Activated gamma-delta T cell (primary cell): ENCODE results near the gene NPM1.

ENCODE experiments used
- DNase-seq: peaks from one replicate; lab custom pipeline; 2025; lab: John Stamatoyannopoulos, UW

Gene NPM1

DNA sequence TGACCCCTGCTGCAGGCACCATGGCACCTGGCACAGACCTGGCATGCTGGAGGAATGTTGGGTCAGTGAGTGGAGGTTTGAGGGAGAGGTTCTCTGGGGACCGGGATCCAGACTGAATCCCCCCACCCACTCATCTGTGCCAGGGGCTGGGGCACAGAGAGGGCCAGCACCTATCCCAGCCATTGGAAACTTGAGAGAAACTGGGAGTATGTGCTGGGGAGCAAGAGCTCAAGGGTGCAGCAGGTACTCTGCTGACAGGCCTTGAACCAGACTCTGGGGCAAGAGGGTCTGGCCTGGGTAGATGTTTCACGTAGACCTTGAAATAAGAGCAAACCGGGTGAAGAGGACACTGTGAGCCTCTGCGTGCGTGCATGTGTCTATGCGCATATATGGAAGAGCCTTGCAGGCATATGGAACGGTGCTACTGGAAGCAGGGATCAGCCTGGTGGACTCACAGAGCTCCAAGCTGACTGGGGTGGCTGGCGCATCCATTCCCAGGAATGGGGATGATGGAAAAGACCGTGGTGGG lies 40.6 kb downstream of the NPM1 start:
- DNase-seq, result no peak

DNA sequence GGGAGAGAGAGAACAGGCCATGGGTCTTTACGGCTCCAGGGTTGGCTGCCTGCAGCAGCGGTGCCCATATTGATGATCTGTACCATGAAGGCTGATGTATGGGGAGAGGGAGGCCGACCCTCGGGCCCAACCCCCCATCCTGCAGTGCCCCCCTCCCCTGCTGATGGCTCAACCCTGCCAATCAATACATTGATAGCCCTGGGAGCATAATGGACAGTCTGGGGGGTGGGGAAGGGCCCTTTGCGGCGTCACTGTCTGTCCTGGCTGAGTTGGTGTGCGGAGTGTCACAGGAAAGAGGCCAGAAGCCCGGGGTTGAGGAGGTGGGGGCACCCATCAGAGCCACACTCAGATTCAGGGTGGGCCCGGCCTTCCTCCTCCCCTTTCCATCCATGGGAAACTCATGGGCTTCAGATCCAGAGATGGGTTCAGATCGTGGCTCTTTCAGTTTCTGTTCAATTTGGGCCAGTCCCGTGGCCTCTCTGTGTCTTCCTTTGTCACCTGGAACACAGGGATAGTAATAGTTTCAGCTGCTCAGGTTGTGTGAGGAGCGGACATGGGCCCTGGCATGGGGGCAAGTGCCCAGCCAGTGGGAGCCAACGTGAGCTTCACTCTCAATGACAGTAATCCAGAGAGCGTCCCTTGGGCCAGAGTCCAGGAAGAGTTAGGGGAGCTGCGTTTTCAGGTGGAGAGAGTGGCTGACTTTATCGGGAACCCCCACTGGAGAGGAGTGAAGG lies 41.3 kb downstream of the NPM1 start:
- no peak for DNase-seq

DNA sequence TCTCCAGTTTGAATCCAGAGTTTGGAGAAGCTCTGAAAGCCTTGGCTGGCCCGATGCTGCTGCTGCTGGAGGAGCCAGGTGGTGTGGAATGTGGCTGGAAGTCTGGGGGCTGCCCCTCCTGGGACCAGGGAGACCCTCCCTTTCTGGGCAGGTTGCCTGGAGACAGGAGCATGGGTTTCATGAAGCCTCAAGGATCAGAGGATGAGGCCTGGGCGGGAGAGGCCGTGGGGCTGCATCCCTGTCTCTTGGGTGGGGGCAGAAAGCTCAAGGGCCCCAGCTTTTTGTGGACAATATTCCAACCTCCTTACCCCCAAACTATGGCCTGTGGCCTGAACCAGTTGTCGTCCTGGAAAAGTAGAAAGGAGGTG lies 41.9 kb downstream of the NPM1 start:
- no peak for DNase-seq

DNA sequence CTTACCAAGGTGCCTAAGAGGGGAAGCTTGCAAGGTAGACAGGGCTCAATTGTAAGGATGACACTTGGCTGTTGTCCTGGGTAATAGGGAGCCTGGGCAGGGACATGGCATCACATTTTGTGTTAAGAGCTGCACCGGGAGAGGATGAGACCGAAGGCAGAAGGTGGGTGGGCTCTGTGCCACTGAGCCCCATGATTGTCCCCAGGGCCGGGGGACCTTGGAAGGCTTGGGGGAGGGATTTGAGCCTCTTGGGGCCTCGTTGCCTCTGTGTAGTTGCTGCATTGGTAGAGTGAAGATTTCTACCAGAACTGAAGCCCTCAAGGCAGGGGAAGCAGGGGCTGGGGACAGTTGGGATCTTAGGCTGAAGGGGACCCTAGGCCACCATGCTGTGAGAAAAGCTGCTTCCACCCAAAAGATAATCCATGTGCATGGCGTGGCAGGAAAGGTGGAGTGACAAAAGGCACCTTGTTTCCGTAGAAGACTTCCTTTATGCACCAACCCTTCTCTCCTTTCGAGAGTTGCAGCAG lies 43.7 kb downstream of the NPM1 start:
- DNase-seq, result no peak

DNA sequence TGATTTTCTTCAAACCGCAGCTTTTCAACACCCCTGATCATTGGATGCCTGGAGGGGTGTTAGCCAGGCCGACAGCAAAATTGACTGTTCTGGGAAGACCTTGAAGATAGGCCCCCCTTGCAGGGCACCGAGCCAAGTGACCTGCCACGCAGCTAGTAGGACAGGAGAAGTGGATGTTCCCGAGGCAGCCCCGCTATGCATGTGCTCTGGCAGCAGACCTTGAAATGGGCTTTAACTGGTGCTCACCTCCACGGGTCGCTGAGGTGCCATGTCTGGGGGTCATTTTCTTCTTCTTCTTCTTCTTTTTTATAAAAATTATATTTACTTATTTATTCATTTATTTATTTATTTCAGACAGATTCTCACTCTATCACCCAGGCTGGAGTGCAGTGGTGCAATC lies 44.4 kb downstream of the NPM1 start:
- no peak for DNase-seq

DNA sequence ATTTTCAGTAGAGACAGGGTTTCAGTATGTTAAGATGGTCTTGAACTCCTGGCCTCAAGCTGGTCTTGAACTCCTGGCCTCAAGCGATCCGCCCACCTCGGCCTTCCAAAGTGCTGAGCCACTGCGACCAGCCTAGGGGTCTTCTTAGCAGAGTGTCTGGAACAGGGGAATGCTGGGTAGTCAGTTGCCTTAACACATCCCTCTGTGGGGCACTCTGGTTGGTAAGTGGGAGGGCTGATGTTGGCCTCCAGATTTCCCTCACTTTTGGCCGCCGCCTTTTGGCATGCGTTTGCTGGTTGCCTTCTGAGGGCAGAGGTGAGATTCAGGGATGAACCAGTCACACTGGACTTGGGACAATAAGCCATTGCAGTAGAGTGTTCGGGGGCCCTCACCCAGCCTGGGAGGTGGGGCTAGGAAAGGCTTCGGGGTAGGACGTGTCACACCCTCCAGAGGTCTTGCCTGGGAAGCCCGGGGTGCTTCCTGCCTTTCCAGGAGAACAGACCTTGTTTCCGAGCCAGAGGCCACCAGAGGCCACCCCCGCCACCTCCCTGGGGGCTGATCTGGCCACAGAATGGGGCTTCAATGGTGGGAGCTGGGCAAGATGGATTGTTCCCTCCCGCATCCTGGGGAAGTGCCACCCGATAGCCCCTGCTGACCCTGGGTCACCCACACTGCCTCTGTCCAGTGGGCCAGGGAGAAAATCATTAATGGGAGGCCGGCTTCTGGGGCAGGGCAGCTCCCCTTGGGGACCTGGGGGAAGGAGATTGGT lies 45.1 kb downstream of the NPM1 start:
- DNase-seq, result no peak

DNA sequence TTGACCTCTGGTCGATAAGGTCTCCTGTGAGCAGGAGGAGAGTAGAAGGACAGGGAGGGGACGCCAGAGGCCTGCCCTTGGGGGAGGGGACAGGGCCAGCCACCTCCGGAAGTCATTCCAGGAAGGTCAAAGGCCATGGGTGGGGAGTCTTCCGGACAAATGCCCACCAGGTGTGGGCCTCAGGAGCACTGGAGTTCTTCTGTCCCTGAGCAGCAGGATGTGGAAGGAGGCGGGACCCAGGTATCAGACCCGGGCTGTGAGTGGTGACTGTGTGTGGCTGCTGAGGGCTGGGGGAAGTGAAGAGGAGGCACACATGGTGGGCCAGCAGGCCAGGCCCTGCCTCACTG lies 45.7 kb downstream of the NPM1 start:
- DNase-seq, result no peak

DNA sequence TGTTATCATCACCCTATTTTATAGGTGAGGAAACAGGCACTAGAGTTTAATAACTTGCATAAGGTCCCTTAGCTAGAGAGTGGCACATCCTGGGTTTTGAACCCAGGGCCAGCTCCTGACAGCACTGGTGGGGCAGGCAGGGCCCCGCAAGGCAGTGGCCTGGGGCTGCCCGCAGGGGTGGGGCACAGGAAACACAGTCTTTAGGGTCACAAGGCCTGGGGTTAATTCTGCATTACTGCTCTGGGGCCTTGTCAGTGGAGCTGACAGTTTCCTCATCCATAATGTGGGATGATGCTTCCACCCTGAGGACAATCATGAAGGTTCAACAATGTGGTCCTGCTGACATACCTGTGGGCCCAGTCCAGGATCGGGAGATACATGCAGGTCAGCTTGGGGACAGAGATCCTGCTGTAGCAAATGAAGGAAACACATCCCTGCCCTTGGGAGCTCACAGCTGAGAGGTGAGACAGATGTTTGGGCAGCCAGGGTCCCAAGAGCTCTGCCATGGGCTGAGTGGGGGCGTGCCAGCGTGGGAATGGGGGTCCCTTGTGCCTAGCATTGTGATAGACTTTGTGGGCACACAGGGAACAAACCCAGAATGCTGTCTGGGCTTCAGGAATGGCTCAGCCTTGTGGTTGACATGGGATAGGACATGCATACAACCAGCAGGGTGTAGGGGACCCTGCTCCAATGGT lies 46.5 kb downstream of the NPM1 start:
- DNase-seq, result no peak

DNA sequence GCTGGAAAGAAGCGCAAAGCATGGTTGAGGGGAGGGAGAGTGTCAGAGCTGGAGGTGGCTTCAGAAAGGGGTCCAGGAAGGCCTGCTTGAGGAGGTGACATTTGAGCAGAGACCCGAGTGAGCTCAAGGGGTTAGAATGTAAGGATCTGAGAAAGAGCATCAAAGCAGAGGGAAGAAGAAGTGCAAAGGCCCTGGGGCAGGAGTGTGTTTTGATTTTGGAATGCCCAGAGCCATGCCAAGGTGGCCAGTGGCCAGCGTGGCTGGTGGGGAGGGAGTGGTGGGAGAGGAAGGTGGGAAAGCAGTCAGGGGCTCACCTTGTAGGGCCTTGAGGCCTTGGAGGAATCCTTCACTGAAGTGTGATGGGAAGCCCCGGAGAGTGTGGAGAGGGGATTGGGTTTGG lies 47.2 kb downstream of the NPM1 start:
- no peak for DNase-seq

DNA sequence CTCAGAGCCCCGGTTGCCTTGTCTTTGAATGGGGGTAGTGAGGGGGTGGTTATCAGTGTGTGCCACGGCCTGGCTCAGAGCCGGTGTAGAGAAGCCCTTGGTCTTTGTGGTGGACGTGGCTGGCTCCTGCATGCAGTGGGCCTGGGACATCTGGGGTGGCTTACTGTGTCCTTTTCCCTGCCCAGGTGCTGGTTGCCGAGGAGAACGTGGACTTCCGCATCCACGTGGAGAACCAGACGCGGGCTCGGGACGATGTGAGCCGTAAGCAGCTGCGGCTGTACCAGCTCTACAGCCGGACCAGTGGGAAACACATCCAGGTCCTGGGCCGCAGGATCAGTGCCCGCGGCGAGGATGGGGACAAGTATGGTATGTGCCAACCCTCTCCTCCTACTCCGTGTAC lies 48.3 kb downstream of the NPM1 start:
- DNase-seq, result no peak

DNA sequence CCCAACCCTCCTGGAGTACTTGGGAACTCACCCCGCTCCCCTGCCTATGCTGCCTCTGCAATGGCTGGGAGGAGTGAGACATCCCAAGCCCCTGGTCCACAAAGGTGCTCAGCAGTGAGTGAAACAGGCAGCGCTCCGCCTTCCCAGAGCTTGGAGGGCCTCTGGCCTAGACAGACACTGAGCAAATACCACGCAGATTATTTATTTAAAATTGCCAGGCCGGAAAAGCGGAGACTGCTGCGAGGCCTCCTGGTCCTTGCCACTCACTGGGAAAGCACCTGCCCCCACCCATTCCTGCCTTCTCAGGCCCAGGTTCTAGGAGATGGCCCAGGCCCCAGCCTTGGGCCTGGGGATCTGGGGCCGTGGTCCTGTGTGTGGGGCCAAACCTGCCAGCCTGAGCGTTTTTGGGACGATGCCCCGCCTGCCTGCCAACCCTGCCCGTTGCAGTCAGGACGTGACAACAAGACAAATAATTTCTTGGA lies 49.2 kb downstream of the NPM1 start:
- no peak for DNase-seq

DNA sequence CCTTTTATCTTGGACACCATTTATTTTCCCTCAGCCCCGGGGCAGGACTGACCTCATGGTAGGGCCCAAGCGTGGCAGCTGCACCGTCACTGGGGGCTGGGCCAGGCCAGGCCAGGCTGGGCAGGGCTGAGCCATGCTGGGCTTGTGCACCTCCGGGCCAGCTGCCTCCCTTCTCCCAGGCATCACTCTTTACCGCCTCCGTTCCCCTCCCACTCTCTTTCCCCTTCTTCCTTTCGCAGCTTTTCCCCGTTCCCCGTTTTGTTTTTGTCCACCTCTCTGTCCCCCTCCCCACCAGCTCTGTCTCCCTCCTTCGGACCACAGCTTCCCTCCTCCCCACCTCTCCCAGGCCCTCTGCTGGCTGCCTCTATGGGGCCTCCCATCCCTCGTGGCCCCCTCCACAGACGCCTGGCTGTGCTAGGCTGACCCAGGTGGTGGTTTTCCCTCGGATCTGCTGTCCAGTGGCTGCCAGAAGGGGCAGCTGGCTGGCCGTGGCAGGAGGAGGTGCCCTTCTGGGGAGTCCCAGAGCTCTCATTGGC lies 49.7 kb downstream of the NPM1 start:
- DNase-seq, result no peak

DNA sequence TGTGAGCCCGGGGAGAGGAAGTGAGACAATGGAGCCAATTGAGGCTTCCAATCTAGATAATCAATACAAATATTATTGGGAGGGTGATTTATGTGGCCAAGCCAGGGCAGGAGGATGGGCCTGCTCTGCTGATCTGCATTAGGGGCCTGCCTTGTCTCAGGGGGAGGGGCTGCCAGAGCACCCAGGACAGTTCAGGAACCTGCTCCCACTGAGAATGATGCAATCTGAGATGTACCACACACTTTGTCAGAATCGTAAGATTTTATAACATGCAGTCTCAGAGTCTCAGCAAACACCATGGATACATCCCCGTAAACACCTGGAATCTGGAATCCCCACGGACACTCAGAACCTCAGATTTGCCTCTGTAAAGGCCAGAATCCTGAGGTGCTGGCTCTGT lies 51.1 kb downstream of the NPM1 start:
- no peak for DNase-seq

DNA sequence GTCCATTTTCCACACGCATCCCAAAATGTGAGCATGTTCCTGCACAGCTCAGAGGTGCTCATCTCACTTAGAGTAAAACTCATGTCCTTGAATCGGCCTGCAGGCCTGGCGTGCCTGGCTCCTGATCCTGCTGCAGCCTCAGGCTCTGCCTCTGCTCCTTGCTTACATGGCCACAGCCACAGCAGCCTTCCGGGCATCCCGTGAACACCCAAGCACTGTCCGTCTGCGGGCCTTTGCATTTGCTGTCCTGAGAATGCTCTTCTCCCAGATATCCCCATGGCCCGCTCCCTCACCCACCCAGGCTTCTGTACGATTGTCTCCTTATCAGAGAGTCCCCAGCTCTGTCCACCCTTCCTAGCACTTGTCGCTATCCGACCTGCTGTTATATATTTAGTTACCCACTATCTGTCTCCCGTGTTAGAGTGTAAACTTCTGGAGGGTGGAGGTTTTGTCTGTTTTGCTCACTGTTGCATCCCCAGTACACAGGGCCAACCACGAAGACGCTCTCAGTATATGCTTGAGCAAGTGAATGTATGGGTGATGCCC lies 53.7 kb downstream of the NPM1 start:
- DNase-seq, result no peak

DNA sequence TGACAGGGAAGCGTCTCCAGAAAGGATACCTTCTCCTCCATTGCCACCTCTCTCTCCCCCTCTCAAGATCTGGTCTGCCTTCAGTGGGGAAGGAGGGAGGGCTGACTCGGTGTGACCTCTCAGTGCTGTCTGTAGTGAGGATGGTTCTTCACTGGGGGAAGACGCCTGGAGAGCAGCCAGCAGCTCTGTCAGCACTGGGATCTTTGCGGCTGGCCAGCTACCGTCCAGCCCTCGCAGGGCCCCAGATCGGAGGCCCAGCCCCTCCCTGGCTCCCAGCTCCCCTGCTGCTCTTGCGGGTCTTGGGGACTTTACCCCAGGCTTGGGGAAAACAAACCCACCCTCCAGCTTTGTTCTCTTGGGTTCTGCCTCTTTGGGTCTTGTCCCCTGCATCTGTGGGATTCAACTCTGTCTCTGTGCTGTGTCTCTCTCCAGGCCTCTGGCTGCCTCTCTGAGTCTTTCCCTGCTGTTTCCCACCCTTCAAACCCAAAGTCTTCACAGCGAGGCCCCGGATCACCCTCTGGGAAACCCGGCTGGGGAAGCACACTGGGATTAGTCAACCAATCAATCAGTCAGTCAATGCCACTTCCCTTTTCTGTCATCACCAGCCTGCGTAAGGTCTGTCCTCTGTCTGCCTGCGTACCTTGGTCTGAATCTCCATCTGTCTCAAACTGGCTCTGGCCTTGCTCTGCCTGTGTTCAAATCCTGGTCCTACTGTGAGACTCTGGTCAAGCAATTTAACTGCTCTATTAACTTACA lies 54.8 kb downstream of the NPM1 start:
- no peak for DNase-seq

DNA sequence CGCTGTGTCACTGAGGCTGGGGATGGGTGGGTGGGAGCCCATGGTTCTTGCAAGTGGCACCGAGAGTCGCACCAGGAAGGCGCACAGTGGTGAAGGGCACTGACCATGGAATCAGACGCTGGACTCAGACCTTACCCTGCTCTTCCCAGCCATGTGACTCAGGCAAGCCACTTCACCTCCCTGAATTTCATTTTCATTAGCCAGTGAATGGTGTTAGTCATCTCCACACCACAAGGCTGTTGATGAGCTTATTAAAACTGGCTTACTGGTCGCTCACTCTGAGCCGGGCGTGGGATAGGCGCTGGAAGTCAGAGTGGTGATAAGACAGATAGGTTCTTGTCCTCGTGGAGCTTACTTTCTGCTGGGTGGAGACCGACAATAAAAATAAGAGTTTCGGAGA lies 56.9 kb downstream of the NPM1 start:
- DNase-seq, result no peak

DNA sequence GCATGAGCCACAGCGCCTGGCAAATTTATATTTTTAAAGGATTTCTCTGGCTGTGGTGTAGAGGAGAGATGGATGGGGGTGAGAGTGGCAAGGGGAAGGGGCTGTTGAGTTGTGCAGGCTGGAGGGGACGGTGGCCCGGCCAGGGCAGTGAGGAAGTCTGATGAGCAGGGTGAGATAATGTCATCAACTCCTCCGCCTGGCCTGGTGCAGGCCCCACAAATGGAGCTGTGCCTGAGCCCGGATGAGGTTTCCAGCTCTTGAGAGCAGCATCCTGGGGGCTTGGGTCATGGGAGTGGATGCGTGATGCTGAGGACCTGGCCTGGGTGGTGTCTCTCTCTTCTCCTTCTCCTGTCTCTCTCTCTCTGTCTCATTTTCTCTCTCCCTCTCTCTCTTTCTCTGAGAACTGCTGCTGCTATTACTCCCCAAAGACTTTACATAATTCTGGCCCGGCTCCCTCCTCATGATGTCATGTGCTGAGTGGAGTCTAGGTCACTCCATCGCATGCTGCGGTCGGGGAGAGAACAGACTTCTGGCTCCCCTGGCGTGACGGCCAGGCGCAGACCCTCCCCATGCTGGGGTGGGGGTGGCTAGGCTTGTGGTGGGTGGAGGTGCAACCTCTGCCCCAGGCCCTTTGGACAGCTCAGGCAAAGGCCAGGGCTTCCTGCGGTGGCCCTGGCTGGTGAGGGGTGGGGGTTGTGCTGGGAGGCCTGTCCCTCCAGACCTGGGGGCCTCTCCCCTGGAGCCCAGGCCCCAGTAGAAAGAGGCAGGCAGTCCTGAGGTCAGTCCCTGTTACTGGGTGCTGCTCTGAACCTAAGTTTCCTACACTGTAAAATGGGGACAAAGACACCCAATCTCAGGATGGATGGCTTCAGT lies 58.2 kb downstream of the NPM1 start:
- no peak for DNase-seq

DNA sequence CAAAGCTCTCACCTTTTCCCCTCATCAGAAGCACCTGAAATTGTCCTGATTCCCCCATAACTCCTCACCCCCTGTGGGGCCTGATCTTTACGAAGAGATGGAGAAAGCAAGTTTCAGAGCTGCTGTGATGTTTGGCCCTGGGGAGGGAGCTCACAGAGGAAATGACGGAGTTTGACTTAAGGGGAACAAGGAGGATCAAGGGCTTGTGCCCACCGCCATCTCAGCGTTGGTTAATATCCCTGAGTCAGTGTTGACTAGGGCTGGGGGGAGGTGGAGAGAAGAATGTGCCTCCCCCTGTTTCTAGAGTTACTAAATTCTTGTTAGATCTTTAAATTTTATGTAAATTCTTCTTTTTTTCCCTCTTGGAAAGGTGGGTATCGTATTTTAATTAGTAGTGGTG lies 59.6 kb downstream of the NPM1 start:
- no peak for DNase-seq

DNA sequence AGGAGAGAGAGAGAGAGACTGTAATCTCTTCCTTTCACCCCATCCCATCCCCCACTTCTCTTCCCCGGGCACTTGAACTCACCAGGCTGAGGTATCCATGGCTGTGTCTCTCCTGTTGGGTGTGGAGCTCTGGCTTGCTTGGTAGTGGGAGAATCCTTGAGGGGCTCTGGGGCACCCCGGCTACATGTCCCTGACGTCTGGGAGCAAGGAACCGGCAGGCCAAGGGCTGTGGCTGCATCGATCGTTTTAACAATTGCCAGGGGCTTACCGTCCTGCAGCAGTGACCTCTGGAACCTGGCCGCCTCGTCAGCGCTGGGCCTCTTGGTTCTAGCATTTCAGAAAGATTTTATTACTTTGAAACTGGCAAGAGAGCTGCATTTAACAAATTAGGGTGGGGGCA lies 61.8 kb downstream of the NPM1 start:
- DNase-seq, result no peak
